RWPE1 (cell line): Measurements from ENCODE around the gene PAXX.

ENCODE experiments used
- CTCF ChIA-PET: fragments of 350-600 bp; sonication (Branson Sonifier 250); formaldehyde crosslinking; extraction: SDS; loops from one replicate; lab custom pipeline; 2021; lab: Yijun Ruan, JAX
- POLR2A ChIA-PET: fragments of 400-600 bp; formaldehyde crosslinking; extraction: SDS; loops from one replicate; lab custom pipeline; 2020; ENCODE audit warnings: antibody characterized with exemption; ENCODE audit not compliant: low non-redundant PET; lab: Yijun Ruan, JAX
- DNase-seq: peaks from one replicate; pipeline ENCODE4 v3.0.0; 2012; ENCODE audit warnings: low spot score
- H3K27ac ChIP-seq: fragments of 450-650 bp; 2 replicates; pipeline ENCODE4 v1.5.1; 2017
- TF ChIP-seq, protein P1 (sequence below): fragments of 450-650 bp; conservative IDR thresholded peaks from 2 replicates; pipeline ENCODE4 v1.5.1; 2017; ENCODE audit warnings: low read depth, mild to moderate bottlenecking

The PAXX gene, protein sequence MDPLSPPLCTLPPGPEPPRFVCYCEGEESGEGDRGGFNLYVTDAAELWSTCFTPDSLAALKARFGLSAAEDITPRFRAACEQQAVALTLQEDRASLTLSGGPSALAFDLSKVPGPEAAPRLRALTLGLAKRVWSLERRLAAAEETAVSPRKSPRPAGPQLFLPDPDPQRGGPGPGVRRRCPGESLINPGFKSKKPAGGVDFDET

DNA sequence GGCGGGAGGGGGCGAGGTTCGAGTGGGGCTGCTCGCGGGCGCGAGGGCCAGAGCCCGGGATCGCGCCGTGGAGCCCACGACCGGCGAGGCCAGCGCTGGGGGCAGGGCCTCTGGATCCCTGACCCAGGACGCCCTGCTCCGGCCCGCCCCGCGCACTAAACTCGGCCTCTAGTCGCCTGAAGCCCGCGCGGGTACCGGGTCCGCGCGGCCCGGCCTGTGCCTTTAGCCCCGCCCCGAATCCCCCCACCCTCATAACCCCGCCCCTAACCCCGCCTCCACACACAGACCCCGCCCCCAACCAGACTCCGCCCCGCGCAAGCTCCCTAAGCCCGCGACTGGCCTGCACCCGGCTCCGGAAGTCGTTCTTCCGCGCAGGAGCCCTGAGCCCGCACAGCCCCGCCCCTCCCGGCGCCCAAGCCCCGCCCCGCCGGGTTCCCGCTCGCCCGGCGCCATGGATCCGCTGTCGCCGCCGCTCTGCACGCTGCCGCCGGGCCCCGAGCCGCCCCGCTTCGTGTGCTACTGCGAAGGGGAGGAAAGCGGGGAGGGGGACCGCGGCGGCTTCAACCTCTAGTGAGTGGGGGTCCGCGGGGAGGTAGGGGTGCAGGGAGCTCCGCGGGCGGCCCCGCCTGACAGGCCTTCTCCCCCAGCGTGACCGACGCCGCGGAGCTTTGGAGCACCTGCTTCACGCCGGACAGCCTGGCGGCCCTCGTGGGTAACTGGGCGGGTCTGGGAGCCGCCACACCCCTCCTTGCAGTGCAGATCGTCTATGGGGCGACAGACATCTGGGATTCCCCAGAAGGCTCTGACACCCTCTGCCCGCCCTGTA is at the start of gene PAXX:
TSS of gene PAXX (plus strand) at position 430 of the 826 bp plus-strand sequence. CDS start at position 452, 22 bp downstream.
- CTCF ChIA-PET, result interaction anchor here (0.6 to 3.0 kb wide), 7 partner anchors 16 to 261 kb away, joined by 3 to 19 read pairs (median 4); partner anchors contain the start of gene ABCA2
- peak within 1 kb of the TSS; percentile 93 for H3K27ac ChIP-seq
- POLR2A ChIA-PET, result interaction anchor here (0.6 to 1.5 kb wide), 10 partner anchors 8 to 419 kb away, joined by 3 to 8 read pairs (median 4); no protein-coding TSS in a partner anchor
- DNase-seq, result peak; percentile 99
- TF ChIP-seq, protein P1, sequence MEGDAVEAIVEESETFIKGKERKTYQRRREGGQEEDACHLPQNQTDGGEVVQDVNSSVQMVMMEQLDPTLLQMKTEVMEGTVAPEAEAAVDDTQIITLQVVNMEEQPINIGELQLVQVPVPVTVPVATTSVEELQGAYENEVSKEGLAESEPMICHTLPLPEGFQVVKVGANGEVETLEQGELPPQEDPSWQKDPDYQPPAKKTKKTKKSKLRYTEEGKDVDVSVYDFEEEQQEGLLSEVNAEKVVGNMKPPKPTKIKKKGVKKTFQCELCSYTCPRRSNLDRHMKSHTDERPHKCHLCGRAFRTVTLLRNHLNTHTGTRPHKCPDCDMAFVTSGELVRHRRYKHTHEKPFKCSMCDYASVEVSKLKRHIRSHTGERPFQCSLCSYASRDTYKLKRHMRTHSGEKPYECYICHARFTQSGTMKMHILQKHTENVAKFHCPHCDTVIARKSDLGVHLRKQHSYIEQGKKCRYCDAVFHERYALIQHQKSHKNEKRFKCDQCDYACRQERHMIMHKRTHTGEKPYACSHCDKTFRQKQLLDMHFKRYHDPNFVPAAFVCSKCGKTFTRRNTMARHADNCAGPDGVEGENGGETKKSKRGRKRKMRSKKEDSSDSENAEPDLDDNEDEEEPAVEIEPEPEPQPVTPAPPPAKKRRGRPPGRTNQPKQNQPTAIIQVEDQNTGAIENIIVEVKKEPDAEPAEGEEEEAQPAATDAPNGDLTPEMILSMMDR, result no peak

DNA sequence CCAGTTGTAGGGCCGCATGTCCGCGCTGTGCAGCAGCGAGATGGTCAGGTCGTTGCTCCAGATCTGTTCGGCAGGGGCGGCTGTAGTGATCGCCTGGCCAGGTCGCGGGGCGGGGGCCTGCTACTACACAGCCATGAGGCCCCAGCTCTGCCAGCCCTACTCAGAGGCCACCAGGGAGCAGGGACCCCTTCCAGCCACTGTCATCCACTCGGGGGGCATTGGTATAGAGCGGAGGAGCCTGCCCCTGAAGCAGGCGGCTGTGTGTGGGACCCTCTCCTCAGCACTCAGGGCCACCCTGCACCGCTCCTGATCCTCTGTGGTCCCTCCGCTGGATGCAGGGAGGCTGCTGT is 49.4 kb upstream of the PAXX start:
- CTCF ChIA-PET, result interaction anchor here (0.6 to 5.9 kb wide), 4 partner anchors 77 to 94 kb away, joined by 3 to 97 read pairs (median 3); no protein-coding TSS in a partner anchor
- DNase-seq, result no peak

DNA sequence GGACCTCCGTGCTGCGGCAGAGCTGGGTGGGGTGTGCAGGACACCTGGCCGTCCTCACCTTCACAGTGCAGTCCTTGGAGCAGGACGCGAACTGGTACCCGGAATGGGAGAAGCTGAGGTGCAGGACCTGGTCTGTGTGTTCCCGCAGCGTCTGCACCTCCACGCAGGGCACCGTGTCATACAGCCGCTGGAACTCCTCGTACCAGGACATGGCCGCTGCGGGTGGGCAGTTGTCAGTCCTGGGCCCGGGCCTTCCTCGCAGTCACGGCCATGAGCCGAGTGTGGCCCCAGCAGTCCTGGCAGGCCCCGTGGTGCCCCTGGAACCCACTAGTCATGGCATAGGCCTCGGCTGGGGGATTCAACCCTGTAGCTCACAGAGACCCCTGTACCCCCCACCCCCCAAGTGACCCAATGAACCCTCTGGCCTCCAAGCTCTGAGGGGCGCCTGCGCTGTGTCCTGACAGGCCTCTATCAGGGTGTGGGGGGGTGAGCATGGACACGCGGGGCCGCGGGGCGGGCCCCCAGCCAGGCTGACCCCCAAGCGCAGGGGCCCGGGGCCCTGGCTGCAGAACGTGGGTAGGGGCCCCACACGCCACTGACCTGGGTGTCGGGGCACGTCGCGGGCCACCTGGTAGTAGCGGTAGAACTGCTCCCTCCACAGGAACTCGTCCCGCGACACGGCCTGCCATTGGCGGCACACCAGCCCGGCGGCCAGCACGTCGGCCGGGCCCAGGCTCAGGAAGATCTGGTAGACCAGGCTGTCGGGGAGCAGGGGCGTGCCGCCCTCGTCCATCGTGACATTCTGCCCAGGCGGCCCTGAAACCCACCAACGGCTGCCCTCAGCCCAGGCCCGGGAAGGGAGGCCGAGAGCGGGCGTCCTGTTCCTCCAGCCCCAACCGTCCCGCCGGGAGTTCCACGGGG is 48.7 kb upstream of the PAXX start:
- POLR2A ChIA-PET, result interaction anchor here (0.6 to 0.7 kb wide), 2 partner anchors 13 to 189 kb away, joined by 4 to 6 read pairs; no protein-coding TSS in a partner anchor
- H3K27ac ChIP-seq, result peak overlapping the region; percentile 89
- CTCF ChIA-PET, result interaction anchor here (0.6 to 5.9 kb wide), 16 partner anchors 13 to 313 kb away, joined by 3 to 97 read pairs (median 3); partner anchors contain the start of gene LCNL1
- TF ChIP-seq, protein P1, result no peak
- peak; percentile 76 for DNase-seq

More for the DNA sequence above, 49.4 kb upstream of the PAXX start:
- TF ChIP-seq, protein P1, result no peak
- H3K27ac ChIP-seq, result peak overlapping the region; percentile 89
- POLR2A ChIA-PET, result interaction anchor here (0.7 kb wide), 1 partner anchor 12 kb away, joined by 6 read pairs; no protein-coding TSS in a partner anchor

DNA sequence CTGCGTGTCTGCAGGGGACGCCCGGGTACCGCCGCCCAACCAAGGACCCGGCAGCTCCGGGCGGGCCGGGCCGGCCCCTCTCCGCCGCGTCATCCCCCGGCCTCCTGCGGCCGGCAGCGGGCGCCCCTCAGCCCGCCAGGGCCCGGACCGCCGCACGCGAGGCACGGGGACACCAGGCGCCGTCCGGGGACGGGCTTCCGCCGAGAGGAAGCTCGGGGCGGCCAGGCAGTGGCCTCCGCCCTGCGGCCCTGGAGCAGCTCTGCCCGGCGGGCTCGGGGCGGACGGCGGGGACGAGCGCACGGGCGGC is 48.1 kb upstream of the PAXX start:
- CTCF ChIA-PET, result interaction anchor here (0.6 to 5.9 kb wide), 13 partner anchors 14 to 313 kb away, joined by 3 to 97 read pairs (median 3); partner anchors contain the start of gene LCNL1
- H3K27ac ChIP-seq, result peak overlapping the region; percentile 89

DNA sequence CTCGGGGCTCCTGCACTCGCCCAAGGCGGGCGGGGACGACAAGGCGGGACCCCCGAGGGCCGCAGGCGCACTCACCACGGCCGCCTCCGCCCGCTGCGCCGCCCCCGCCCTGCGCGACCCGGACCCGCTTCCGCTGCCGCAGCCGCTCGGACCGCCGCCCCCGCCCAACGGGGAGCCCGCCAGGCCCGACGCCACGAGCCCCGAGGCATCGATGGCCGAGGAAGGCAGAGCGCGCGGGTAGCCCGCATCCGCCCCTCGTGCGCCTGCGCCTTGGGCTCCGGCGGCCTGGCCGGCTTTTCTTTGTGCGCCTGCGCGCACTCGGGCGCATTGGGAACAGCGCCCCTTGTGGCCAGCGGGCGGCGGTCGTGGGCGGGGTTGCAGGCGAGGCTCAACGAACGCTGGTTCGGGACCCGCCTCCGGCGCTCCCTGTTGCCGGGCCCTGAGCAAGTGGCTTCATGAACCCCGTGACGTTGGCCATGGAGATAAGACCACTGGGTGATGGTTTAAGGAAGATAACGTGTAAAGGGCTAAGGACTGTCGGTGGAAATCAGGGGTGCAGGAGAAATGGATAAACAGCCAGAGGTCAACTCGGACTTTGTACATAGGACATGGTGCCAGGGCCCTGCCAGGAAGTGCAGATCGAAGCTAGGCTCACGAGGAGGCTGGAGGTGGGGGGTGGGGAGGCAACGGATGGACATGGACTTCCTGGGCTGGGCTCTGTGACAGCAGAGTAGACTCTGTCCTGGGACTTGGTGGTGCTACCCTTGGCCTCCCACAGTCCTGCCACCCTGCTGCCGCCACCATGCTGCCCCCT is 47.5 kb upstream of the PAXX start, which contains the start of the genes C8G and FBXW5:
TSS of gene C8G (plus strand) at position 725 of the 814 bp plus-strand sequence. CDS start at position 803, 78 bp downstream.
TSS of gene FBXW5 (minus strand) at position 220 of the 814 bp plus-strand sequence. CDS start 655 bp downstream, outside the sequence.
- peak within 1 kb of the TSS; percentile 89 for H3K27ac ChIP-seq
- ChIA-PET CTCF (interaction anchor here (0.6 to 5.9 kb wide), 12 partner anchors 14 to 312 kb away, joined by 3 to 97 read pairs (median 4); partner anchors contain the start of gene LCNL1), POLR2A (interaction anchor here (0.6 kb wide), 1 partner anchor 188 kb away, joined by 4 read pairs; no protein-coding TSS in a partner anchor)
- peak; percentile 100 for DNase-seq
- TF ChIP-seq, protein P1, result peak; percentile 100

More for the DNA sequence above, 48.1 kb upstream of the PAXX start:
- POLR2A ChIA-PET, result interaction anchor here (0.6 kb wide), 1 partner anchor 188 kb away, joined by 4 read pairs; no protein-coding TSS in a partner anchor
- DNase-seq, result peak; percentile 61
- TF ChIP-seq, protein P1, result no peak
